Measurements from ENCODE around the gene ARL14EPL.
"Not testable (repeated sequence)": the region's sequence is repeated elsewhere in the genome, so short reads cannot be mapped to it uniquely, and the experiment has no call there.

Gene ARL14EPL

GRCh38 chr5:116084871-116085715 is 52.8 kb downstream of the ARL14EPL start, which contains the start of gene COMMD10:
TSS of gene COMMD10 (plus strand) at chr5:116085025.
- POLR2A ChIA-PET: interaction anchor here (0.6 to 1.6 kb wide), 4 partner anchors 9 to 647 kb away, joined by 3 to 5 read pairs (median 4); partner anchors contain the start of gene CDO1
- peak; percentile 76 for DNase-seq (ENCODE audit: extremely low spot score)
- TF ChIP-seq NFRKB (IDR thresholded peaks at IDR 0.05) (no peak), L3MBTL2 (conservative IDR thresholded peaks at IDR 0.05) (peak; percentile 97)
- CTCF ChIA-PET: interaction anchor here (0.6 kb wide), 1 partner anchor 444 kb away, joined by 3 read pairs; no protein-coding TSS in a partner anchor

- CTCF ChIA-PET; DNase-seq (ENCODE audit: extremely low spot score): not testable (repeated sequence)
- POLR2A ChIA-PET: interaction anchor here (0.9 kb wide), 1 partner anchor 10 kb away, joined by 4 read pairs; no protein-coding TSS in a partner anchor
These were observed 54.0 kb downstream of the ARL14EPL start for GRCh38 chr5:116086309-116086708.

- POLR2A ChIA-PET: no interaction called here
- TF ChIP-seq NFRKB (IDR thresholded peaks at IDR 0.05) (no peak), HDGF (IDR thresholded peaks at IDR 0.05; ENCODE audit: borderline replicate concordance) (no peak), BHLHE40 (IDR thresholded peaks at IDR 0.05; ENCODE audit: borderline replicate concordance) (no peak), LEF1 (IDR thresholded peaks at IDR 0.05; ENCODE audit: borderline replicate concordance) (no peak), FOXA1 (IDR thresholded peaks at IDR 0.05) (no peak), ZNF384 (IDR thresholded peaks at IDR 0.05) (no peak), L3MBTL2 (conservative IDR thresholded peaks at IDR 0.05) (no peak), ELF4 (IDR thresholded peaks at IDR 0.05) (no peak), ARNT (IDR thresholded peaks at IDR 0.05) (no peak), FOXM1 (IDR thresholded peaks at IDR 0.05; ENCODE audit: borderline replicate concordance) (no peak), PKNOX1 (IDR thresholded peaks at IDR 0.05) (no peak), CTBP1 (IDR thresholded peaks at IDR 0.05; ENCODE audit: borderline replicate concordance) (no peak), SUZ12 (IDR thresholded peaks at IDR 0.05) (no peak), FOXK2 (IDR thresholded peaks at IDR 0.05) (no peak), SP1 (IDR thresholded peaks at IDR 0.05) (no peak), TARDBP (IDR thresholded peaks at IDR 0.05) (no peak)
- CTCF ChIA-PET: no interaction called here
- DNase-seq (ENCODE audit: extremely low spot score): no peak
These were observed 55.8 kb downstream of the ARL14EPL start for GRCh38 chr5:116088062-116088461.

GRCh38 chr5:116090302-116090701 is 58.0 kb downstream of the ARL14EPL start:
- DNase-seq (ENCODE audit: extremely low spot score): no peak
- CTCF ChIA-PET: no interaction called here
- TF ChIP-seq SUZ12 (IDR thresholded peaks at IDR 0.05): no peak
- no peak for TF ChIP-seq ZNF384 (IDR thresholded peaks at IDR 0.05)
- TF ChIP-seq FOXA1 (IDR thresholded peaks at IDR 0.05): no peak
- TF ChIP-seq PKNOX1 (IDR thresholded peaks at IDR 0.05): no peak
- no peak for TF ChIP-seq CTBP1 (IDR thresholded peaks at IDR 0.05; ENCODE audit: borderline replicate concordance)
- no peak for TF ChIP-seq ARNT (IDR thresholded peaks at IDR 0.05)
- TF ChIP-seq BHLHE40 (IDR thresholded peaks at IDR 0.05; ENCODE audit: borderline replicate concordance): no peak
- TF ChIP-seq SP1 (IDR thresholded peaks at IDR 0.05): no peak
- TF ChIP-seq ELF4 (IDR thresholded peaks at IDR 0.05): no peak
- TF ChIP-seq LEF1 (IDR thresholded peaks at IDR 0.05; ENCODE audit: borderline replicate concordance): no peak
- TF ChIP-seq NFRKB (IDR thresholded peaks at IDR 0.05): no peak
- TF ChIP-seq HDGF (IDR thresholded peaks at IDR 0.05; ENCODE audit: borderline replicate concordance): no peak
- TF ChIP-seq L3MBTL2 (conservative IDR thresholded peaks at IDR 0.05): no peak
- TF ChIP-seq TARDBP (IDR thresholded peaks at IDR 0.05): no peak
- POLR2A ChIA-PET: no interaction called here

- ChIA-PET CTCF (interaction anchor here (0.5 kb wide), 1 partner anchor 484 kb away, joined by 3 read pairs; no protein-coding TSS in a partner anchor), POLR2A (no interaction called here)
- DNase-seq (ENCODE audit: extremely low spot score): no peak
- TF ChIP-seq HDGF (IDR thresholded peaks at IDR 0.05; ENCODE audit: borderline replicate concordance) (no peak), FOXM1 (IDR thresholded peaks at IDR 0.05; ENCODE audit: borderline replicate concordance) (no peak), TARDBP (IDR thresholded peaks at IDR 0.05) (no peak), SP1 (IDR thresholded peaks at IDR 0.05) (no peak), FOXA1 (IDR thresholded peaks at IDR 0.05) (no peak), LEF1 (IDR thresholded peaks at IDR 0.05; ENCODE audit: borderline replicate concordance) (no peak), BHLHE40 (IDR thresholded peaks at IDR 0.05; ENCODE audit: borderline replicate concordance) (no peak), ZNF384 (IDR thresholded peaks at IDR 0.05) (no peak), PKNOX1 (IDR thresholded peaks at IDR 0.05) (no peak), ARNT (IDR thresholded peaks at IDR 0.05) (no peak), NFRKB (IDR thresholded peaks at IDR 0.05) (no peak), FOXK2 (IDR thresholded peaks at IDR 0.05) (no peak), L3MBTL2 (conservative IDR thresholded peaks at IDR 0.05) (no peak), CTBP1 (IDR thresholded peaks at IDR 0.05; ENCODE audit: borderline replicate concordance) (no peak)
These were observed 59.1 kb downstream of the ARL14EPL start for GRCh38 chr5:116091416-116091815.

GRCh38 chr5:116097301-116097700 is 65.0 kb downstream of the ARL14EPL start:
- CTCF ChIA-PET: no interaction called here
- TF ChIP-seq ZNF384 (IDR thresholded peaks at IDR 0.05) (no peak), HDGF (IDR thresholded peaks at IDR 0.05; ENCODE audit: borderline replicate concordance) (no peak), SUZ12 (IDR thresholded peaks at IDR 0.05) (no peak), FOXK2 (IDR thresholded peaks at IDR 0.05) (no peak), NFRKB (IDR thresholded peaks at IDR 0.05) (no peak), PKNOX1 (IDR thresholded peaks at IDR 0.05) (no peak), ELF4 (IDR thresholded peaks at IDR 0.05) (no peak), LEF1 (IDR thresholded peaks at IDR 0.05; ENCODE audit: borderline replicate concordance) (no peak), L3MBTL2 (conservative IDR thresholded peaks at IDR 0.05) (no peak), FOXM1 (IDR thresholded peaks at IDR 0.05; ENCODE audit: borderline replicate concordance) (no peak), FOXA1 (IDR thresholded peaks at IDR 0.05) (no peak), BHLHE40 (IDR thresholded peaks at IDR 0.05; ENCODE audit: borderline replicate concordance) (no peak), CTBP1 (IDR thresholded peaks at IDR 0.05; ENCODE audit: borderline replicate concordance) (no peak), TARDBP (IDR thresholded peaks at IDR 0.05) (no peak), SP1 (IDR thresholded peaks at IDR 0.05) (no peak), ARNT (IDR thresholded peaks at IDR 0.05) (no peak)
- POLR2A ChIA-PET: no interaction called here
- DNase-seq (ENCODE audit: extremely low spot score): no peak

All from HEK293T (cell line).